SU-DHL-6 (cell line): ENCODE measurements around the gene CIRBP.

Experiments used
- H2AFZ ChIP-seq: fragments of 200-600 bp; sonication (generic); 2 replicates; pipeline ENCODE4 v1.6.1; 2014; ENCODE audit warnings: low read depth, mild to moderate bottlenecking, moderate library complexity, mixed read lengths, antibody characterized with exemption, low read length; ENCODE audit not compliant: severe bottlenecking
- H3F3A ChIP-seq: fragments of 200-600 bp; shearing (Covaris generic); 2 replicates; pipeline ENCODE4 v1.6.0; 2016; ENCODE audit warnings: antibody characterized with exemption, mild to moderate bottlenecking; ENCODE audit not compliant: insufficient read depth
- H3K27ac ChIP-seq: fragments of 200-600 bp; sonication (generic); 2 replicates; pipeline ENCODE4 v1.5.1; 2016; ENCODE audit warnings: low read depth, mild to moderate bottlenecking, low read length, moderate library complexity, mixed read lengths
- H3K27me3 ChIP-seq: fragments of 200-600 bp; sonication (generic), shearing (Covaris generic); 2 replicates; pipeline ENCODE4 v1.6.0; 2014; ENCODE audit warnings: mild to moderate bottlenecking, low read length
- H3K36me3 ChIP-seq: fragments of 200-600 bp; sonication (generic); 2 replicates; pipeline ENCODE4 v1.6.1; 2014; ENCODE audit warnings: mild to moderate bottlenecking, low read length, mixed read lengths
- H3K4me2 ChIP-seq: fragments of 300-600, 200-600 bp; shearing (Covaris generic), sonication (generic); 2 replicates; pipeline ENCODE4 v1.6.0; 2014; ENCODE audit warnings: low read length, low read depth, mild to moderate bottlenecking; ENCODE audit not compliant: poor library complexity, severe bottlenecking
- H3K4me3 ChIP-seq: fragments of 200-600 bp; sonication (generic); 2 replicates; pipeline ENCODE4 v1.5.1; 2014; ENCODE audit warnings: antibody characterized with exemption, low read length, mild to moderate bottlenecking, mixed read lengths; ENCODE audit not compliant: insufficient read depth, poor library complexity, severe bottlenecking
- H3K79me2 ChIP-seq: fragments of 200-600 bp; sonication (generic); 2 replicates; pipeline ENCODE4 v1.6.1; 2014; ENCODE audit warnings: mild to moderate bottlenecking, low read length, moderate library complexity; ENCODE audit not compliant: insufficient read depth
- H3K9ac ChIP-seq: fragments of 200-600 bp; sonication (generic); 2 replicates; pipeline ENCODE4 v1.7.0; 2014; ENCODE audit warnings: mild to moderate bottlenecking, low read length
- H3K9me2 ChIP-seq: fragments of 200-600 bp; sonication (generic); replicated peaks from 2 replicates; pipeline ENCODE4 v1.6.1; 2014; ENCODE audit warnings: low read length; ENCODE audit not compliant: insufficient read depth
- H3K9me3 ChIP-seq: fragments of 200-600 bp; sonication (generic); 2 replicates; pipeline ENCODE4 v1.6.1; 2014; ENCODE audit warnings: low read length, mixed read lengths; ENCODE audit not compliant: insufficient read depth
- H4K20me1 ChIP-seq: fragments of 200-600 bp; sonication (generic); 2 replicates; pipeline ENCODE4 v1.6.1; 2014; ENCODE audit warnings: low read depth, mild to moderate bottlenecking, antibody characterized with exemption, low read length, moderate library complexity, mixed read lengths
- CTCF ChIP-seq: fragments of 200-600 bp; sonication (generic); IDR thresholded peaks from one replicate; pipeline ENCODE4 v1.5.1; 2017; ENCODE audit warnings: antibody characterized with exemption, mild to moderate bottlenecking, low read length, moderate library complexity; ENCODE audit not compliant: insufficient read depth, poor library complexity, severe bottlenecking
- EZH2phosphoT487 ChIP-seq: fragments of 200-600 bp; sonication (generic), shearing (Covaris generic); conservative IDR thresholded peaks from 2 replicates; pipeline ENCODE4 v1.6.1; 2018; ENCODE audit warnings: mild to moderate bottlenecking, antibody characterized with exemption, low read length, moderate library complexity, mixed read lengths

Gene CIRBP

DNA sequence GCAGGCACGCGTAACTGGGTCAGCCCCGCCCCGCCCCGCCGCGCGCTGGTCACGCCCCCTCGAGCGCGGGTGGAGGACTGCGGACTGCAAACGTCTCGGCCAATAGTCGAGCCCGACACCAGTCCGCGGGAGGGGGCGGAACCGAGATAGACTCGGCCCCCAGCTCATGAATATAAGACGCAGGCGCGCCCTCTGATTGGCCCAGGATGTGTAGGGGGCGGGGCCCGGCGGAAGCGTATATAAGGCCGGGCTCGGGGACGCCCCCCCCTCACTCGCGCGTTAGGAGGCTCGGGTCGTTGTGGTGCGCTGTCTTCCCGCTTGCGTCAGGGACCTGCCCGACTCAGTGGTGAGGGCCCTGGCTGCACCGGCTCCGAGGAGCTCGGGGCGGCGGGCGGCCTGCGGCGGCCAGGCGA, at the start of gene CIRBP:
CIRBP (plus strand) TSS at position 268 of the 413 bp plus-strand sequence. CDS start 1,602 bp downstream, outside the sequence.
- Histone ChIP-seq H3K27ac (peak within 1 kb of the TSS; percentile 85), H3K4me3 (peak within 1 kb of the TSS; percentile 95), H3K9me3 (no peaks in the 10 kb centered on the region), H3K9me2 (no peaks in the 10 kb centered on the region), H2AFZ (no peak within 1 kb of the TSS), H3K36me3 (peaks cover 6% of the 10 kb centered on the region), H3K79me2 (peaks cover 24% of the 10 kb centered on the region), H3K4me2 (peak within 1 kb of the TSS; percentile 77), H3F3A (peaks cover 64% of the 10 kb centered on the region), H4K20me1 (no peaks in the 10 kb centered on the region; the same call in 1 of the 2 replicates), H3K9ac (peak within 1 kb of the TSS; percentile 89), H3K27me3 (no peaks in the 10 kb centered on the region)
- TF ChIP-seq EZH2phosphoT487: no peak

DNA sequence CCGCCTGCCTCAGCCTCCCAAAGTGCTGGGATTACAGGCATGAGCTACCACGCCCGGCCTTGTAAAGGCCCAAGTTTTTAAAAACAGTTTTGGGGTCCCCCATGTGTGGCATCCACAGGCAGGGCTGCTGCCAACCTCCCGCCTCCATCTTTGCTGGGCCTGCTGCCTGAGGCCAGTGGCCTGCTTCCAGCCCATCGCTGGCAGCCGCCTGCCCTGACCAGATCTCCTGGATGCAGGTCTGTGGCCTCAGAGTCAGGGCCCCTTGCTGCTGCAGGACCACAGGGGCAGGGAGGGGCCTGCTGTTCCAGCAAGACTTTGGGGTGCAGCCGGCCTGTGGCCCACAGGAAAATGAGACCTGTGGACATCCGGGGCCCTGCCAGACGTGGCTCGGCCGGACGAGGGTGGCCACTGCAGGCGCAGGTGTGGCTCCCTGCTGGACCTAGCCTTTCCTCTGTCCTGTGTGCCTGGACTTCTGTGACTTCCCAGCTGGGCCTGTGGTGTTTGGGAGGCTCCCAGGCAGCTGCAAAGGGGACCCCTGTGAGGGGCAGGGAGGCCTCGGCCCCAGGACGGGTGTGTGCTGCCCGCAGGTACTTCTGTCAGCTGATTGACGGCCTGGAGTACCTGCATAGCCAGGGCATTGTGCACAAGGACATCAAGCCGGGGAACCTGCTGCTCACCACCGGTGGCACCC, 49.2 kb upstream of the CIRBP start:
- TF ChIP-seq CTCF (no peak), EZH2phosphoT487 (no peak)
- peaks cover 6% of the 10 kb centered on the region; the same call in 1 of the 2 replicates for H3K79me2 ChIP-seq
- no peaks in the 10 kb centered on the region for H3K9me3 ChIP-seq
- no peaks in the 10 kb centered on the region for H3K27me3 ChIP-seq
- no peaks in the 10 kb centered on the region for H3F3A ChIP-seq
- H3K4me3 ChIP-seq: no peak overlapping the region
- H3K36me3 ChIP-seq: no peaks in the 10 kb centered on the region
- no peaks in the 10 kb centered on the region for H3K9me2 ChIP-seq
- no peaks in the 10 kb centered on the region for H4K20me1 ChIP-seq
- H3K9ac ChIP-seq: no peak overlapping the region
- H3K27ac ChIP-seq: no peak overlapping the region
- H2AFZ ChIP-seq: no peak overlapping the region
- no peak overlapping the region for H3K4me2 ChIP-seq

GRCh38 chr19:1220477-1220930, 48.6 kb upstream of the CIRBP start:
- Histone ChIP-seq H2AFZ (no peak overlapping the region), H4K20me1 (no peaks in the 10 kb centered on the region), H3K4me3 (no peak overlapping the region), H3K36me3 (no peaks in the 10 kb centered on the region), H3K9me3 (no peaks in the 10 kb centered on the region), H3K27ac (no peak overlapping the region), H3K79me2 (0 out of 2 replicates have a peak, but pooled peaks cover under 1% of the 10 kb centered on the region), H3F3A (no peaks in the 10 kb centered on the region), H3K9ac (no peak overlapping the region), H3K27me3 (no peaks in the 10 kb centered on the region), H3K9me2 (no peaks in the 10 kb centered on the region), H3K4me2 (no peak overlapping the region)
- TF ChIP-seq EZH2phosphoT487 (no peak), CTCF (peak; percentile 45)
